Right cardiac atrium (tissue), 5 donors: ENCODE data around the gene MELK. TPM values are rescaled to one million over a fixed set of nuclear protein-coding genes. Genes with fewer than 3 reads are reported as not detected.

Experiments
- ATAC-seq, 2 donors: fragments of 200-7000 bp; cut with Tn5 transposase; one replicate each; pipeline versions ENCODE4 v1.8.0 to v1.9.1; 2020; ENCODE audit warnings: moderate library complexity in 2 of 2, mild to moderate bottlenecking in 1 of 2
- DNase-seq, 3 donors: peaks; one replicate each; pipeline ENCODE4 v3.0.0-alpha.2; 2020
- H3K27ac ChIP-seq: one replicate; pipeline ENCODE4 v1.5.1; 2013; ENCODE audit warnings: mild to moderate bottlenecking, low read length, control low read depth, moderate library complexity
- H3K27me3 ChIP-seq: one replicate; pipeline ENCODE4 v1.6.1; 2013; ENCODE audit not compliant: control insufficient read depth, insufficient read depth
- H3K4me1 ChIP-seq: one replicate; pipeline ENCODE4 v1.6.1; 2013; ENCODE audit warnings: low read length; ENCODE audit not compliant: control insufficient read depth, insufficient read depth
- H3K4me3 ChIP-seq: one replicate; pipeline ENCODE4 v1.5.1; 2013; ENCODE audit warnings: low read length, control low read depth
- H3K9me3 ChIP-seq: one replicate; pipeline ENCODE4 v1.6.1; 2013; ENCODE audit warnings: low read length; ENCODE audit not compliant: control insufficient read depth
- WGBS: extraction: QIAGEN DNeasy Blood & Tissue Kit; methylation state at CpG from one replicate; pipeline ENCODE4 v1.1.7; 2013; 5-methylcytosine and 5-hydroxymethylcytosine counted together
- intact Hi-C, 4 donors: fragments of 100-400 bp; cut with DNase I; formaldehyde crosslinking; loops; one replicate each; pipeline versions ENCODE4 v1.11.0 to v1.14.0; 2022 to 2023
- polyA plus RNA-seq: library from polyadenylated mRNA; stranded (reverse); fragments of 200-250 nt; gene quantifications from one replicate; pipeline ENCODE4 v1.2.3, GENCODE V29; 2013
- total RNA-seq, 4 donors: library from RNA; stranded (reverse); fragmentation: NEBNext Ultra II Directional; extraction: Animal tissue kit (Norgen Biotek cat#: 25700); gene quantifications; one replicate each; pipeline ENCODE4 v1.2.1, GENCODE V29; 2021
- donor health status: healthy with polysubstance abuse.
- donor health status: DM: no; HTN: yes; CAD: no.
- donor health status: DM: no; HTN: no; CAD: no.
- donor health status: DM: no; HTN: yes; CAD: no; lungs with severe emphysema.
- donor health status: DM: yes; HTN: yes; CAD: no.

The MELK gene
- total and polyA plus RNA-seq, 5 donors: 0.09 to 1.1 (median 0.53) TPM; not detected in 1

GRCh38 chr9:36625006-36625615 lies 52.4 kb downstream of the MELK start:
- intact Hi-C loops: no loop called here

GRCh38 chr9:36632892-36633291 lies 60.2 kb downstream of the MELK start:
- Histone ChIP-seq H3K27me3 (no peaks in the 10 kb centered on the region), H3K9me3 (no peaks in the 10 kb centered on the region), H3K4me3 (no peak overlapping the region), H3K4me1 (no peaks in the 10 kb centered on the region), H3K27ac (no peak overlapping the region)
- no peak for DNase-seq
- WGBS: 8% methylated on average over 1 of the region's 1 CpG
- ATAC-seq: no peak
- intact Hi-C loops: no loop called here

More at GRCh38 chr9:36625006-36625615, 52.4 kb downstream of the MELK start:
- DNase-seq: peak; percentile 67 to 79 (median 75)
- H3K4me3 ChIP-seq: no peak overlapping the region
- H3K9me3 ChIP-seq: no peaks in the 10 kb centered on the region
- H3K4me1 ChIP-seq: peaks cover 2% of the 10 kb centered on the region
- WGBS: 57% methylated on average over 6 of the region's 6 CpGs
- peak; percentile 97 to 99 for ATAC-seq
- peak overlapping the region; percentile 45 for H3K27ac ChIP-seq
- H3K27me3 ChIP-seq: no peaks in the 10 kb centered on the region

- WGBS: 81% methylated on average over 2 of the region's 2 CpGs
Observed at GRCh38 chr9:36637491-36638270, 65.0 kb downstream of the MELK start.

GRCh38 chr9:36640771-36641381 lies 68.2 kb downstream of the MELK start:
- 99% methylated on average over 6 of the region's 6 CpGs for WGBS
- H3K27me3 ChIP-seq: no peaks in the 10 kb centered on the region
- H3K4me1 ChIP-seq: no peaks in the 10 kb centered on the region
- H3K4me3 ChIP-seq: no peak overlapping the region
- no peaks in the 10 kb centered on the region for H3K9me3 ChIP-seq
- intact Hi-C loops: no loop called here
- ATAC-seq (no peak), DNase-seq (no peak)
- no peak overlapping the region for H3K27ac ChIP-seq

More at GRCh38 chr9:36637491-36638270, 65.0 kb downstream of the MELK start:
- Histone ChIP-seq H3K27me3 (no peaks in the 10 kb centered on the region), H3K27ac (no peak overlapping the region), H3K4me3 (no peak overlapping the region), H3K4me1 (no peaks in the 10 kb centered on the region), H3K9me3 (no peaks in the 10 kb centered on the region)
- DNase-seq: no peak
- ATAC-seq: no peak
- intact Hi-C loops: no loop called here

- H3K4me1 ChIP-seq: no peaks in the 10 kb centered on the region
- WGBS: 96% methylated on average over 6 of the region's 6 CpGs
- H3K27me3 ChIP-seq: no peaks in the 10 kb centered on the region
- ATAC-seq: no peak
- H3K9me3 ChIP-seq: no peaks in the 10 kb centered on the region
- no peak overlapping the region for H3K27ac ChIP-seq
- H3K4me3 ChIP-seq: no peak overlapping the region
- intact Hi-C loops: no loop called here
- DNase-seq: no peak
Observed at GRCh38 chr9:36642817-36643216, 70.1 kb downstream of the MELK start.

GRCh38 chr9:36656842-36657241 lies 84.1 kb downstream of the MELK start:
- 96% methylated on average over 7 of the region's 7 CpGs for WGBS
- intact Hi-C loops: no loop called here
- no peak for DNase-seq

GRCh38 chr9:36659500-36659899 lies 86.8 kb downstream of the MELK start:
- H3K4me3 ChIP-seq: no peak overlapping the region
- 94% methylated on average over 6 of the region's 6 CpGs for WGBS
- no peaks in the 10 kb centered on the region for H3K27me3 ChIP-seq
- no peak for ATAC-seq
- intact Hi-C loops: no loop called here
- H3K27ac ChIP-seq: no peak overlapping the region
- no peaks in the 10 kb centered on the region for H3K4me1 ChIP-seq
- DNase-seq: no peak
- no peaks in the 10 kb centered on the region for H3K9me3 ChIP-seq

More at GRCh38 chr9:36656842-36657241, 84.1 kb downstream of the MELK start:
- Histone ChIP-seq H3K4me3 (no peak overlapping the region), H3K9me3 (no peaks in the 10 kb centered on the region), H3K27ac (no peak overlapping the region), H3K27me3 (no peaks in the 10 kb centered on the region), H3K4me1 (no peaks in the 10 kb centered on the region)
- no peak for ATAC-seq

- intact Hi-C loops: no loop called here
- Histone ChIP-seq H3K27ac (no peak overlapping the region), H3K4me1 (no peaks in the 10 kb centered on the region), H3K9me3 (no peaks in the 10 kb centered on the region), H3K27me3 (no peaks in the 10 kb centered on the region), H3K4me3 (no peak overlapping the region)
- DNase-seq: no peak
- ATAC-seq: no peak
- WGBS: 76% methylated on average over 1 of the region's 1 CpG
Observed at GRCh38 chr9:36664806-36665205, 92.1 kb downstream of the MELK start.

GRCh38 chr9:36665387-36665786 lies 92.7 kb downstream of the MELK start:
- ATAC-seq (no peak), DNase-seq (no peak)
- Histone ChIP-seq H3K27me3 (no peaks in the 10 kb centered on the region), H3K4me3 (no peak overlapping the region), H3K27ac (no peak overlapping the region), H3K9me3 (no peaks in the 10 kb centered on the region), H3K4me1 (no peaks in the 10 kb centered on the region)
- WGBS: 94% methylated on average over 2 of the region's 2 CpGs
- intact Hi-C loops: no loop called here

GRCh38 chr9:36665921-36666431 lies 93.3 kb downstream of the MELK start:
- H3K4me3 ChIP-seq: no peak overlapping the region
- no peaks in the 10 kb centered on the region for H3K27me3 ChIP-seq
- WGBS: 91% methylated on average over 3 of the region's 3 CpGs
- intact Hi-C loops: no loop called here
- H3K4me1 ChIP-seq: no peaks in the 10 kb centered on the region
- ATAC-seq (no peak), DNase-seq (no peak)
- no peak overlapping the region for H3K27ac ChIP-seq
- H3K9me3 ChIP-seq: no peaks in the 10 kb centered on the region

GRCh38 chr9:36671561-36671960 lies 98.9 kb downstream of the MELK start:
- no peak for DNase-seq
- Histone ChIP-seq H3K4me3 (no peak overlapping the region), H3K4me1 (no peaks in the 10 kb centered on the region), H3K27ac (no peak overlapping the region), H3K9me3 (no peaks in the 10 kb centered on the region), H3K27me3 (no peaks in the 10 kb centered on the region)
- no peak for ATAC-seq
- intact Hi-C loops: no loop called here
- WGBS: 88% methylated on average over 3 of the region's 3 CpGs
